Raji (cell line): ENCODE data around the gene KRT80.

ENCODE experiments used
- POLR2A ChIP-seq: IDR thresholded peaks from 2 replicates; pipeline ENCODE4 v1.6.1; 2011; ENCODE audit warnings: low read depth, low read length, control low read depth; ENCODE audit not compliant: insufficient read depth

KRT80 gene

GRCh38 chr12:52182384-52182783 is 9.4 kb downstream of the KRT80 start:
- TF ChIP-seq POLR2A = no peak

DNA sequence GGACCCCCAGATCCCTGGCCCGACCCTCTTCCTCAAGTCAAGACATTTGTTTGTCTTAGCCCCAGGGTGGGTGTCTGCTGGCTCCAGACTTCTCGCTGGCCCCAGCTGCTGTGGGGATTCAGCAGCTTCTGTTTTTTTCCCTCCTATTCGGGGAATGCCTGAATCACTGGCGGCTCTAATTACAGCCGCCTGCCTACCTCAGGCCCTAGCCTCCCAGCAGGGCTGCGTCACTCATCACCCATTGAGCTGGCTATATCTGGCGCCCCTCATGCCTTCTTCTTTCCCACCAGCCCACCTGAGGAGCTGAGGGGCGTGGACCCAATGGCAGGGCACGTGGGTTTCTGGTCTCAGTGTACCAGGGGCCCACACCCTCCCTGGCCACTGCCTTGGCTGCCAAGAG is 10.1 kb downstream of the KRT80 start:
- TF ChIP-seq POLR2A = no peak

DNA sequence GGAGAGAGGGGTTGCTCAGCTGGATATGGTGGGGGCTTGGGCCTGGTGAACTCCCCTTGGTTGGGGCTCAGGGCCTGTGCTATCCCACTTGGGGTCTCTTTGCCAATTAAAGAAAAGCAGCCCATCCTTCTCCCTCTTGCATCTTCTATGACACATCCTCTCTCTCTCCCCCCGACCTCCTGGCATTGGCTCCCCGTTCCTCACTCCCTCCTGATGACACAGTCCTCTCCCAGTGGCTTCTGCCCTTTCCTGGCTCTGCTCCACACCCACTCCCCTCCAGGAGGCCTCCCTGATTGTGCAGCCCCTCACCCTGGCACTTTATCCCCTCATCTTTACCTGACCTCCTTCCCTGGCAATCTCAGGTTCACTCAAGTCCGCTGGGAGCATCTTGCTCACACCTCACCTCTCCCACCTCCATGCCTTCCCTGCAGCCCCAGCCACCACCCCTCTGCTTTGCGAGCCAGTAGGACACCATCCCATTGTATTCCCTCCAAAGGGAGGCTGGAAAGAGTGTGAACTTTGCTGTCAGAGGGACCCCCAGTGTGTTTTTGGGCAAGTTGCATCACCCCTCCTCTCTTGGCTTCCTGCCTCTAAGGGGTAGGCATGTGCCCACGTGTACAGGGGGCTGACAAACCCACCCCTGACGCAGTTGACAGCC is 10.7 kb downstream of the KRT80 start:
- TF ChIP-seq POLR2A = no peak

- TF ChIP-seq POLR2A = no peak
Observed at GRCh38 chr12:52179396-52179973, 12.3 kb downstream of the KRT80 start.

DNA sequence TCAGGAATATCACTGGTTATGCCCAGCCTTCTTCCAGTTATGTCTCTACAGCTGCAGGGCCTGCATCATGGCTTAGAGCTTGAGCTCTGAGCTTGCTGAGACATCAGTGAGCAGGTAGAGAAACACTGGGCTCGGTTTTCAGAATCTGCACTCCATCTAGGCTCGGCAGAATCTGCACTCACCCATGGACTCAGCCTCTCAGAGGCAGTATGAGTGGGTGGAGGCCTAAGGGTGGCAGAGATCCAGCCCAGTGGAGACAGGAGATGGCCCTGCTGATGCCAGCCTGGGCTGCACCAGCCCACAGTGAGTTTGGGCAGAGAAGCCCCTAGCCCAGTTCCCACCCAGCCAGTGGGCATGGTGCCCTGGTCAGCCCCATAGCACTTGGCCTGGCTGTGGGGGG is 12.8 kb downstream of the KRT80 start:
- no peak for TF ChIP-seq POLR2A

- no peak for TF ChIP-seq POLR2A
Observed at GRCh38 chr12:52178443-52178842, 13.4 kb downstream of the KRT80 start.

- no peak for TF ChIP-seq POLR2A
Observed at GRCh38 chr12:52175371-52176350, 16.2 kb downstream of the KRT80 start.

DNA sequence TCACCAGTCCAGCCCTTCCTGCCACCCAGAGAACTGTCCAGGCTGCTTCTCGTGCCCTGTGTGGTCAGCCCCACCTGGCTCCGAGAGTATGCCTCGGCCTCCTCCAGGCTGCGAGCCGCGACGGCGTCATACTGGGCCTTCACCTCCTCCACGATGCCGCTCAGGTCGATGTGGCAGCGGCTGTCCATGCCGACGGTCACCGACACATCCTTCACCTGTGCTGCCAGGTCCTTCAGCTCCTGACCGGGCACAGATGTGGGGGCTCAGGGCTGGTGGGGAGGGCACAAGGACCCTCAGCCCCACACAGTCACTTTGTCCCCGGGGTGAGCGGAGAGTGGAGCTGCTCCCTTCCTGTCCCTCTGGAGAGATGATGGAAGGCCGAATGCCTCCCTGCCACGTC is 18.3 kb downstream of the KRT80 start:
- TF ChIP-seq POLR2A = no peak

- TF ChIP-seq POLR2A = no peak
Observed at GRCh38 chr12:52172956-52173355, 18.9 kb downstream of the KRT80 start.

GRCh38 chr12:52171950-52172512 is 19.8 kb downstream of the KRT80 start:
- TF ChIP-seq POLR2A = no peak

GRCh38 chr12:52170827-52171226 is 21.0 kb downstream of the KRT80 start:
- TF ChIP-seq POLR2A = no peak

- TF ChIP-seq POLR2A = no peak
Observed at GRCh38 chr12:52169886-52170285, 21.9 kb downstream of the KRT80 start.

GRCh38 chr12:52168019-52168717 is 23.6 kb downstream of the KRT80 start:
- no peak for TF ChIP-seq POLR2A

GRCh38 chr12:52167526-52167925 is 24.3 kb downstream of the KRT80 start:
- TF ChIP-seq POLR2A = no peak

DNA sequence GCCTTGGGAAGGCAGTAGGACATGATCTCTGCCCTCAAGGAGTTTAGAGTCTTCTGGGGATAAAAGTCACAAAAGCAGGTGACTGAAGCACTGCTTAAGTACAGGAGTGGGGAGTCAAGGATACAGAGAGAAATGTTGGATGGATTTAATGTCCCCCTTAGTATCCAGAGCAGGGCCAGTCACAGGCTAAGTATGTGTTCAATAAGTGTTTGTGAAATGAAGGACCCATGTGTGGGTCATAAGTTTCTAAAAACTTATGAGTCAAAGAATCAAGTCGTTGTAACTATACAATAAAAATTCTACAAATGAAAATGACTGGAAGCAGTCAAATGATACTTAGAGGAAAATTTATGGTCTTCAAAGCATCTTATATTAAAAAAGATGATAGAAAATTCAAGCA is 25.1 kb downstream of the KRT80 start:
- TF ChIP-seq POLR2A = no peak
